Measurements from ENCODE around the gene SF3A2.
A peak's percentile ranks its signal among the peaks of the same experiment; 100 is the strongest.

SF3A2 gene

DNA sequence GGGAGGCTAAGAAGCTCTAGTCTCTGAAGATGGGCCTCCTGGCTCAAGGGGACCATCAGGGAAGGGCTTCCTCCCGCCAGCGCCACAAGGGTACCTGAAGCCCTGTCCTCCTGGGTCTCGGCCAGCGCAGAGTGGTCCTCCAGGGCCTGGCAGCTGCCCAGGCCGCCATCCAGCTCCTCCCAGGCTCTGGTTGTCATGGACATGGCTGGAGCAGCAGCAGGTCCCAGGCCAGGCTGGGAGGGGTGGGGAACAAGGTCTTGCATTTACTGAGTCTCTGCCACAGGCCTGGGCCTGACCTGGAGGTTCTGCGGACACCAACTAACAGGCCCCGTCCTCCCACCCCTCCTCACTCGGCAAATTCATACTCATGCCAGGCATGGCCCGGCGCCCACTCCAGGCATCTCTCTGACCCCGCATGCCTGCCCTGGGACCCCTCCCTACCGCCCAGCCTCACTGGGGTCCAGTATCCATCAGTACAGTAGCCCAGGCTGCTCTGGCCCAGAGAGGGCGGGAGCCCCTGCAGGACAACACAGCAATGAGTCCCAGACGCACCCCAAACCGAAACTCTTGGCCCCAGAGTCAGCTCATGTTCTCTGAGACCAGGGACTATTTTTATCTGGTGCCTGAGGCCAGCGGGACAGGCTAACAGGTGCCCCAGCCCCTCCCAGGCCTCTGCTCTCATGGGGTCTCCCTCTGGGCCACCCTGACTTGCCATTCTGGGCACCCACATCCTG, 18.7 kb downstream of the SF3A2 start:
- no peak for DNase-seq

DNA sequence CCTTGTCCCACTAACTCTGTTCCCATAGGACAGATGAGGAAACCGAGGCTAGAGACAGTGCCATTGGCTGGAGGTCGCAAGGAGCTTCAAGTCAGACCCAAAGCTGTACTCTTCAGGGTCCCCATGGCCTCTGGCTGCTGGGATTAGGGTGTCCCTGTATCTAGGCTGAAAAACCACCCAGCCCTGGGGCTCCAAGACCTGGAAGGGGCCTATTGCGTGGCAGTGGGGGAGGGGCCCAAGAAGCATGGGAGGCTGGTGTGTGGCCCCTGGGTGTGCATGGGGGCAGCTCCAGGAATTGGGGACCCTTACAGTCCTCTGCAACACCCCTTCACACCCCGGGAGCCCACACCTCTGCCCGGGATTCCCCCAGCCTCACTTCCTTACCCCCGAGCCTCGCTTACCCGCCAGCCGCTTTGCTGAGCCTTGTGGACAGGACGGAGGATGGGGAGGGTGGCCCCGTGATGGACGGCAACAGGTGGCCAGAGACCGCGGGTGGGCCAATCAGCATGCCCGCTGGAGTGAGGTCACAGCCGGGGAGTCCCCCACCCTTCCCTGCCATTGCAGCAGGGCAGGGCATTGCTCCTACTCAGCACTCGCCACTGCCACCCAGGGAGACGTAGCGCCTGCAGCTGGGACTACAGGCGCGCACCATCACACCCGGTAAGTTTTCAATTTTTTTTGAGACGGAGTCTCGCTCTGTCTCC, 19.5 kb downstream of the SF3A2 start, which contains the start of gene JSRP1:
Gene JSRP1 (minus strand): TSS at position 436 of the 704 bp plus-strand sequence. CDS start 1,103 bp downstream, outside the sequence.
- no peak for DNase-seq

DNA sequence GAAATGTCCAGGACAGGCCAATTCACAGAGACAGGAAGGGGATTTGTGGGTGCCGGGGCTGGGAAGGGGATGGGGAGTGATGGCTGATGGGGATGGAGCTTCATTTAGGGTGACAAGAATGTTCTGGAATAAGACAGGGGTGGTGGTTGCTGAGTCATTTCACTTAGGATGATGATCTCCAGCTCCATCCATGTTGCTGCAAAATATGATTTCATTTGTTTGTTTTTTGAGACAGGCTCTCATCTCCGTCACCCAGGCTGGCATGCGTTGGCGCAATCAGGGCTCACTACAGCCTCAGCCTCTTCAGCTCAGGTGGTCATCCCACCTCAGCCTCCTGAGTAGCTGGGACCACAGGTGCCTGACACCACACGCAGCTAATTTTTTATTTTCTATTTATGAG, 22.7 kb downstream of the SF3A2 start:
- DNase-seq, result no peak

DNA sequence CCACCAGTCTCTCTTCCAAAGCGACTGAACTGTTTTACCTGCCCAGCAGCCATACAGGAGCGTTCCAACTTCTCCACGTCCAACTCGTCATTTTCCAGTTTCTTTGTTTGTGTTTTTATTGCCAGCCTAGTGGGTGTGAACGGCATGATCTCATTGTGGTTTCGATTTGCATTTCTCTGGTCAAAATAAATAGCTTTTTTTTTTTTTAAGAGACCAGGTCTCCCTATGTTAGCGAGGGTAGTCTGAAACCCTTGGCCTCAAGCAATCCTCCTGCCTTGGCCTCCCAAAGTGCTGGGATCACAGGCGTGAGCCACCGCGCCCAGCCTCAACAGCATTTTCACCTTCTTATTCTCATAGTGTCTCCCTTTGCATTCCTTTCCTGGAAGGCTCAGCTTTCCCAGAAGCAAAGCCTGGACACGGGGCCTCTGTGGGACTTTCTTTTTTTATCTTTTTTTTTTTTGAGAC, 23.7 kb downstream of the SF3A2 start:
- no peak for DNase-seq

DNA sequence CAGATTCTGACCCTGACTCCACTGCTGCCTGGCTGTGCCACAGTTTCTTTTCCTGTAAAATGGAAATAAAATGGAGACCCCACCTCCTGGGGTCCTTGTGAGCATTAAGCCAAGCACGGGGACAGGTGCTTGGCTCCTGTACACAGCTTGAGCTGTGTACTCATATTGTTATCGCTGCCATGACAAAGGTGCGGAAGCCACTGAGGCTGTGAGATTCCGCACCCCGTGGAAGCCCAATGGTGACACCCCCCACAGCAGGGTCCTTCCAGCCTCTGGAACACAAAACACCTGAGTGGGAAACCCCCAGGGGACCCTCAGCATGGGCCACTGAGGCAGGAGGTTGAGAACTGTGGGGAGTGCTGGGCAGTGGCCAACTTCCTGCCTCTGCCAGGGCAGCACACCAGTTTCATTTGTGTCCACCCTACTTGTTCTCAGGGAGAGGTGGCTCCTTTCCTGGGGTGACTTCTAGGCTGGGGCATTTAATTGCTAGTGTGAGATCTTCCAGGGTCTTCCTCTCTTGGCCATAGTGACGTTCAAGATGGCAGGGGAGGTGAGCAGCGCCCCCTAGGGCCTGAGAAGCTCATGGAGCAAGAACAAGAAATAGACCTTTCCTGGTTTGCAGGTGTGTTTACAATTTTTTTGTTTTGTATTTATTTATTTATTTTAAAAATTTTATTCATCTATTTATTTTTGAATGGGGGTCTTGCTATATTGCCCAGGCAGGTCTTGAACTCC, 25.0 kb downstream of the SF3A2 start:
- DNase-seq, result no peak

DNA sequence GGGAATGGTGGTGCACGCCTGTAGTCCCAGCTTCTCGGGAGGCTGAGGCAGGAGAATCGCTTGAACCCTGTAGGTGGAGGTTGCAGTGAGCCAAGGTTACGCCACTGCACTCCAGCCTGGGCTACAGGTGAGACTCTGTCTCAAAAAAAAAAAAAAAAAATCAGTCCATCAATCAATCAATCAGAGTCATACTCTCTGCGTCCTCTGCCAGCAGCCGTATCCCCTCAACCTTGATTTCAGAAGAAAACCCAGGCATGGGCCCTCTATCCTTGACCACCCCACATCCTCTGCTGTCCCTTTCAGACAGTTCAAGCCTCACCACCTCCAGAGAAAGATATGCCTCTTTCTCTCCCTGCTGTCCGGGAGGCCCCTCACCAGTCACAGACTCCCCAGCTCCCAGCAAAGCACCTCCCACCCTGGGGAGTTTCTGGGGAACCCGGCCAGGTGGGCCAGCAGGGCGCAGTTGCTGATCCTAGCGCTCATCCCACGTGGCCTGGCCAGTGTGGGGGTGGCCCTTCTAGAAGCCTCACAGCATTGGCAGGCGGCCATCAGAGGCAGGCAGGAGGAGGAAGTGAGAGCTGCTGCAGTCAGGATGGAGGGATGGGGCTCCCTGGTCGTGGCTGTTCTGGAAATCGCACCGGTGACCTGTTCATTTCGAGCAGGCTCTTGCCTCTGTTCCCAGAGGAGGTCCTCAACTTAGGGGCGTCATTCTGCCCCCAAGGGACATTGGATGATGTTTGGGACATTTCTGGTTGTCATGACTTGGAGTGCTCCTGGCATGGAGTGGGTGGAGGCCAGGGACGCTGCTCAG, 29.8 kb downstream of the SF3A2 start:
- peak; percentile 24 for DNase-seq

DNA sequence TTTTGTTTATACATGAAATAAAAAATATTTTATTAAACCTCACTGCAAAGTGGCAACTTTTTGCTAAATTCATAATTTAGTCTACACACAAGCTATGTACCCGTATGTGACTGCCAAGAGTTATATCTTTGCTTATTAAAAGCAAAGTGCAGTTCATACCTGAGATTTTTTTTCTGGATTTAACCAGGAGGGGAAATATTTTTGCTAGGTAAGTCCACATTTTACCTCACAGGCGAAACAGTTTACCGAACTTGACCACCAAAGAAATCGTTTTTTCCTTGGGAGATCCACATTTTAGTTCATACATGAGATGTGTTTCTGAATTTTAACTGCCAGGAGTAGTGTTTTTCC, 31.8 kb downstream of the SF3A2 start:
- DNase-seq, result no peak

DNA sequence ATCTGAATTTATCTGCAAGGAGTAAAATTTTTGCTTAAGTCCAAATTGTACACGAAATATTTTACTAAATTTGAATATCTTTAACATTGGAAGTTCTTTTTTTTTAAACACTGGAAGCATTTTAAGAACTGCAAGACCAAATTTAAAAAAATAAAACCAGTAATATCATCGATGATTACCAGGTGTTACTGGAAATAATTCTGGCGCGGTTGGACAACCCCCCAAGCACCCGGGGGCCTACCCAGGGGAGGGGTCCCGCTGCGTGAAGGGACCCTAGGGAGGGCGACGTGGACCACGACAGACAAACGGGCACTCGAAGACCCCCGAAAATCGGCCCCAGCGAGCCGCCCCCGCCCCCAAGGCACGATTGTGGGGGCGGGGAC, 32.2 kb downstream of the SF3A2 start:
- DNase-seq, result no peak

DNA sequence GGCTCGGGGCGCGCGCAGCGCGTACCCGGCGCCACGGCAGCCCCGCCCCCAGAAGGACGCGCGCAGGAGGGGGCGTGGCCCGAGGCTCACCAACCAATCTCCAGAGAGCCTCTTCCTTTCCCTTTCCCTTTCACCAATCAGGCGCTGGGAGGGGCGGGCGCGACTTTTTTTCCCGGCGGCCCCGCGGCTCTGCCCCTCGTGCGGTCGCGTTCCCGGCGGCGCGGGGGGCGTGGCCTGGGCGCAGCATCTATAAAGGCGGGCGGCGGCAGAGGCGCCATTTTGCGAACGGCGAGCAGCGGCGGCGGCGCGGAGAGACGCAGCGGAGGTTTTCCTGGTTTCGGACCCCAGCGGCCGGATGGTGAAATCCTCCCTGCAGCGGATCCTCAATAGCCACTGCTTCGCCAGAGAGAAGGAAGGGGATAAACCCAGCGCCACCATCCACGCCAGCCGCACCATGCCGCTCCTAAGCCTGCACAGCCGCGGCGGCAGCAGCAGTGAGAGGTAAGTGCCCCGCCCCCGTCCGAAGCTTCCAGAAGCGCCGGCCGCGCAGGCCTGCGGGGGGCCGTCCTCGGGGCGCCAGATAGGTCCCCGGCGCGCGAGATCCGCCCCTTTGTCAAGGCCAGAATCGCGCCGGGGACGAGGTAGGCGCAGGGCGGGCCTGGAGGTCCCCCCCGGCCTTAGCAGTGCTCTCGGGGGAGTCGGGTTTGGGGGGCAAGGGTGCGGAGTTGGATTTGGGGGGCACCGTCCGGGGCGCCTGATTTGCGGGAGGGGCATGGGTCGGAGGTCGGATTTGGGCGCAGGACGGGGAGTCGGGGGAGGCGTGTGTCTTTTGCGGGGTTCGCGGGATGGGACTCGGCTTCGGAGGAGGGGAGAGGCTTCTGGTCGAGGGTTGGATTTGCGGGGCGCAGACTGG, 32.9 kb downstream of the SF3A2 start:
- DNase-seq, result peak; percentile 74

DNA sequence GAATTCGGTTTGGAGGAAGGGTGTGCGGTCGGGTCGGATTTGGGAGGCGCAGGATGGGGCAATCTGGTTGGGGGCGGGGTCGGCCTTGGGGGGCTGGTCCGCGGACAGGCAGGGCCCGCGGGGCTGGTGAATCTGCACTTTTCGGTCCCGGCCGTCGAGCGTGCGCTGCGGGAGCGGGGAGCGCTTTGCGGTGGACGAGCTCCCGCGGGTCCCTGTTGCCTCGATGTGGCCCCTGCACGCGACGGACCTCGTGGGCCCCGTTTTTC, 33.5 kb downstream of the SF3A2 start:
- no peak for DNase-seq

DNA sequence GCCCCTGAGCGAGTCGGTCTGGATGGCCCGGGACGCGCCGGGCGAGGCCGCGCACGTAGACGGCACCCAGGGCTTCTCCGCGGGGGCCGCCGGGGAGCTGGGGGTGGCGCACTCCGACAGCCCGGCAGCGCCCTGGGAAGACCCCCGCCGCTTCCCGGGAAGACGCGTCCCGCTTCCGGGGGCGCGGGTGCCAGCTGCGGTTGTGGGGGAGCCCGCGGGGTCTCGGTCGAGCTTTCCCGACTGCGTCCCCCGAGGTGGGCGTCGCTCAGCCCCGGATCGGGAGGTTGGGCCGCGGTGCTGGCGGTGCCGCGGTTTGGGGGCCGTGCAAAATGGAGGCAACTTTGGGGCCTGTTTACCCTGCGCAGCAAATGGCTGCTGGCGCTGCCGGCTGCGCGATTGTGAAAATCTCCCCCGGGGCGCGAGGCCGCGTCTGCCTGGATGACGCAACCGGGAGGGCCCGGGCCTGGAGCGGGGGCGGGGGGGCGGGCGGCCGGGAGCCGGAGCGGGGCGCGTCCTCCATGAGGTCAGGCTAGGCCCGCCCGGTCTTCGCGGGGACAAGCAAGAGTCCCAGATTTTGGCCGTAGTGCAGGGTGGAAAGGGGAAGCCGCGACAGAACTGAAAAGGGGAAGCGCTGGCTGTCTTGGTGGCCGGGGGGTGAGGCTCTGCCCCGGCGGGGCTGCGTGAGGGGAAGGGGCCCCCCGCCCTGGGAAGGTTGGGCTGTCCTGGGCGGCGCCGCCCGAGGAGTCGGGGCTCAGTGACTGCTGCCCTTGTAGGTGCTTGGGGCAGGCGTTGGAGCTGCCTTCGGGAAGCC, 34.0 kb downstream of the SF3A2 start:
- peak; percentile 20 for DNase-seq

DNA sequence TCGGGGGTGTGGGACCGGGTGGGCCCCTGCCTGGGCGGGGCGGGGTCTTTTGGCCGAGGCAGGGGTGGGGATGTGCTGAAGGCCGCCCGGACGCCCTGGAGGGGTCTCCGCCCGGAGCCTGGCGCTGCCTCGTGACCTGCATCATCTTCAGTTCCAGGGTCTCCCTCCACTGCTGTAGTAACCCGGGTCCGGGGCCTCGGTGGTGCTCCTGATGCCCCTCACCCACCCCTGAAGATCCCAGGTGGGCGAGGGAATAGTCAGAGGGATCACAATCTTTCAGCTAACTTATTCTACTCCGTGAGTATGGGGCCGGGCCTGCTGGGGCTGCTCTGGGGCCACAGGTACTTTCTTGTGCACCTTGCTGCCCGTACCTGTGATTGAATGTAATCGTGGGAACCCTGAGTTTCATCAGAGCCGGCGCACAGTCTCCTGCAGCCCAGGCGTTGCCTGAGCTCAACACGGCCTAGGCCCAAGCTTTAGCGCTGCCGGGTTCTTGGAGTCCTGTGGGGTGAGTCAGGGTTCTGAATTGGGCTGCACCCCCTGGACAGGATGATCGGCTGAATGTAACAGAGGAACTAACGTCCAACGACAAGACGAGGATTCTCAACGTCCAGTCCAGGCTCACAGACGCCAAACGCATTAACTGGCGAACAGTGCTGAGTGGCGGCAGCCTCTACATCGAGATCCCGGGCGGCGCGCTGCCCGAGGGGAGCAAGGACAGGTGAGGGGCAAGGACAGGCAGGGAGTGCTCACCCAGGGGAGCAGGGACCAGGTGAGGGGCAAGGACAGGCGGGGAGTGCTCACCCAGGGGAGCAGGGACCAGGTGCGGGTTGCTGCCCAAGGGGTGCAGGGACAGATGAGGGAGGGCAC, 34.8 kb downstream of the SF3A2 start:
- DNase-seq, result no peak

DNA sequence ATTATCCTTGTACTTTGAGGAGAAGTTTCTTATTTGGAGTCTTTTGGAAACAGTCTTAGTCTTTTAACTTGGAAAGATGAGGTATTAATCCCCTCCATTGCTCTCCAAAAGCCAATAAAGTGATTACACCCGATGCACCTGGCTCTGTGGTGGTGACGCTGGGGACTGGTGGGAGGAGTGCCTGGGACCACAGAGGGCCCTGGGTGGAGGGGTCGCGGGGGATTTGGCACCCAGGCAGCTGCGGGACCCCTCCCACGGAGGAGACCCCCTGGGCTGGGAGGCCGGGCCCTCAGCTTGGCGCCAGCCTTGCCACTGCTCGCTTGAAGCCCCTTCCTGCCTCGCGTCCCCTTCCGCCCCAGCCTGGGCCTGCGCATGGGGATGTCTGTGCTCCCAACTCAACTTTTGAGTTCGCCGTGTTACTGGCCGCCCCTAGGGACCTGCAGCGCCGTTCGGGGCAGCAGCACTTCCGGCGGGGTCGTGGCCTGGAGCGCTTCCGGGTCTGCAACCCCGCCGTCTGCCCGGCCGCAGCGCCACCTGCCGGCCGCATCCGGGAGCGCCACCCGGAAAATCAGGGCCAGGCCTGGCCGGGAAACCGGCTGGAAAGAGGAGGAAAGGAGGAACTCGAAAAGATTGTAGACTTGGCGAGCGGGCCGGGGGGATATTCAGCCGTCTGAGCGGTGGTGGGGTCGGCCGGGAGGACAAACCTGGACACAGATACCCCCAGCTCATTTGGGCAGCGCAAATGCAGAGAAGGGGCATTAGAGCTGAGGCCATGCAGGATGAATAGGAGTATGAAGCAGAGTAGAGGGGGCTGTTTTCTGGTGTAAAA, 36.9 kb downstream of the SF3A2 start:
- no peak for DNase-seq

DNA sequence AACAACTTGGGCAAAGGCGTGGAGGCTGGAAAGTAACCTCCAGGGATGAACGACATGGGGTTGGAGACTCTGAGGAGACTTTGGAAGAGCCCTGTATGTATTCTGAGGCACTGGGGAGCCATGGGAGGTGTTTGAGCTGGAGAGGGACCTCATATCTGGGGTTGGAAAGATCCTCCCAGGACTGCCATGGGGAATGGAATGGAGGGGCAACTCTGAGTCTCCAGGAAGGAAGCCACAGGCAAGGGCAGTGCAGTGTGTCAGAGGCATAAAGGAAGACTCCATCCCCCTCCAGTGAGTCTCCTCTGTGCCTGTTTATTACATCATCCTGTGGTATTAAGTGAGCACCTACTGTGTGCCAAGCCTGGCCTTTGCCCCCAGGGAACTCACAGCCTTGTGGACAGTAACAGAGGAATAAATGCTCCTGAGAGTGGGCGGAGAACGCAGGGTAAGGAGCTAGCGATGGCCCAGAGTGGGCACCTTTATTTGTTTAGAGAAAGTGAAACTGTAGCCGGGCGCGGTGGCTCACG, 37.6 kb downstream of the SF3A2 start:
- no peak for DNase-seq

DNA sequence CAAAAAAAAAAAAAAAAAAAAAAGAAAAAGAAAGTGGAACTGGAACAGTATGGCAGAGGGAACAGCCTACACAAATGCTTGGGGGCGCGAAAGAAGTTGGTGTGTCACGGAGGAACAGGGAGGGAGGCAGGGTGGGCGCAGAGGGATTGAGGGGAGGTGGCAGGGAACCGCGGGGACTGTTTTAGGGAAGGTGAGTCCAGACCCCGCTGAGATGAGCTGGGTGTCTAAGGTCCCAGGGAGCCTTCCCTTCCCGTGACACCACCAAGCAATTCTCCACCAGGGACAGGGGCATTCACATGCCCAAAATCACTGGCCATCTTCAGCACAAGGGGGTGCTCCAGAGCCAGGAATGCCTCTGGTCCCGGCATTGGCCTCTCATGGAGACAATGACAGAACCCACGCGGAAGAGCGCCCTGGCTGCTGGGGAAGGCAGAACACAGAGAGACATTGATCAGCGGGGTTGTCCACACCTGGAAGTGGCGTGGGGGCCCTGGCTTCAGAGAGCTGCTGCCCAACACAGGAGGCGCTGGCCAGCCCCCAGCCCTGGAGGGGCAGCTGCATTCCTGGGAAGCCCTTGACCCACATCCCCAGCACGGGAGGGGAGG, 38.4 kb downstream of the SF3A2 start:
- no peak for DNase-seq

DNA sequence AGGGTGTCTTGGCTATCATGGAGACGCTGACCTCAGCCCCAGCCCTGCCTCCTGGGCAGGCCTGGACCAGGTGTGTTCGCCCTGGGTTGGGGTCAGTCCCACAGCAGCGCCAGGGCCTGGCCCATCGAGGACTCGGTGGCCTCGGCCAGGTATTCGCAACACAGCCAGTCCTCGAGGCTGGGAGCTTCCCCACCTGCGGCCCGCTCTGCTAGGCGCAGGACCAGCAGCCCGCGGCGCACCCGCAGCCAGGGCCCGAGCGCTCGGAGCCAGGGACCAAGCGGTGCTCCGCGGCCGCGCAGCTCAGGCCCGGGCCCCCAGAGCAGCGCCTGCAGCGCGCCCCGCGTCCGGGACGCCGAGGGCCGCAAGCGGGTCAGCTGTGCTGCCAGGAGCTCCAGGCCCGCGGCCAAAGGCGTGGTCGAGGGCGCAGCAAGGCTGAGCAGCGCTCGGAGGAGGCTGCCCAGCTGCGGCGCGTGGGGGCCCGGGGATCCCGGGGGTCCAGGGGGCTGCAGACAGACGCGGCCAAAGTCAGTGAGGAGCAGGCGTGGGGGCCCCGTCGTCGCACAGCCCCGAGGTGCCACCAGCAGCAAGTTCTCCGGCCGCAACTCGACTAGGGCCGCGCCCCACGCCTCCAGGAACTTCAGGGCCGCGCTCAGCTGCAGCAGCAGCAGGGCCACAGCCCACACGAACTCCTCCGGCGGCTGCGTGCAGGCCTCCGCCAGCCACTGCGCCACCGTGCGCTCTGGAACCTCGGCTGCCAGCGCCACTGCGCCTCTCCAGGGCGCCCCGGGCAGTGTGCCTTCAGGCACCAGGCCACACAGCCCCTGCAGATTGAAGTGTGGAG, 39.2 kb downstream of the SF3A2 start:
- DNase-seq, result no peak

DNA sequence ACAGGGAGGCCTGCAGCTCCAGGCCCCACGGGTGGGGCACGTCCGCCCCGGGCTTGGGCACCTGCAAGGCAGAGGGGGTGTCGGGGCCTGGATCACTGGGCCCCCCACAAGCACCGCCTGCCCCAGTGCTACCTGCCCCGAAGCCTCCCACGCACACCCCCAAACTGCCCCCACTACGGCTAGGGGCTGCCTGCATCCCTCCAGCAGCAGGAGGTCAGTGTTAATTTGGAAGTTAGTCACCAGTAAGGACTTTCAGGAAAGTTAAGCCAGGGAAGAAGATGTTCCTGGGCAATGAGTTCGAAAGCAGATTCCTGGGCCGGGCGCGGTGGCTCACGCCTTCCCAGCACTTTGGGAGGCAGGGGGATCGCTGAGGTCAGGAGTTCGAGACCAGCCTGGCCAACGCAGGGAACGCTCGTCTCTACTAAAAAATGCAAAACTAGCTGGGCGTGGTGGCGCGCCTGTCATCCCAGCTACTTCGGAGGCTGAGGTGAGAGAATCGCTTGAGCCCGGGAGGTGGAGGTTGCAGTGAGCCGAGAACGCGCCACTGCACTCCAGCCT, 39.9 kb downstream of the SF3A2 start:
- DNase-seq, result no peak

All from KG1 (cell line).